Endometrial microvascular endothelial cells (primary cell): ENCODE results near the gene ZFYVE28. TPM values are rescaled to one million over a fixed set of nuclear protein-coding genes. Genes with fewer than 3 reads are reported as not detected.
"Not testable (repeated sequence)": the region's sequence is repeated elsewhere in the genome, so short reads cannot be mapped to it uniquely, and the experiment has no call there.

Experiments
- in situ Hi-C: cut with HindIII; loops from 2 replicates; pipeline ENCODE4 v1.10.0; 2017; ENCODE audit warnings: low sequenced_read_pairs, low pct_unique_long_range_greater_than_20kb; ENCODE audit errors: inconsistent ontology term
- total RNA-seq: library from RNA; depleted of rRNA; stranded (reverse); fragments of >200 nt; gene quantifications from one replicate; pipeline ENCODE4 v1.2.3, GENCODE V29; 2015; ENCODE audit errors: inconsistent ontology term

The ZFYVE28 gene
- total RNA-seq, 1 donor from 2014 or later = 12.3 TPM

DNA sequence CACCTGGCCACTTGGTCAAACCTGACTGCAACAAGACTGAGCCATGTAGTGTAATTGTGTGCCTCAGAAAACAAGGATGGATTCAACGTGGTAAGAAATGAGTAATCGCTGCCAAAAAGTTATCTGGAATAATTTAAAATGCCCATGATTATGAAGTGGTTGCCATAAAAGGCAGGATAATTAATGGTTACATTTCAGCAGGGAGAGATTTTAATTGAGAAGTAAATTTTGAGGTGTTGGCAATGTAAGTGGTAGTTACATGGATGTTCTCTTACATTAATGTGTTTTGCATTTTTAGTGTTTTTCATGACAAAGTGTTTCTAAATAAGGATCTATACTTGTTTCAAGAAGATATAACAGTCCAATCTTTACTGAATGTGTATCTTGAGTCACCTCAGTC lies 192.2 kb downstream of the ZFYVE28 start:
- in situ Hi-C loops = no loop called here

DNA sequence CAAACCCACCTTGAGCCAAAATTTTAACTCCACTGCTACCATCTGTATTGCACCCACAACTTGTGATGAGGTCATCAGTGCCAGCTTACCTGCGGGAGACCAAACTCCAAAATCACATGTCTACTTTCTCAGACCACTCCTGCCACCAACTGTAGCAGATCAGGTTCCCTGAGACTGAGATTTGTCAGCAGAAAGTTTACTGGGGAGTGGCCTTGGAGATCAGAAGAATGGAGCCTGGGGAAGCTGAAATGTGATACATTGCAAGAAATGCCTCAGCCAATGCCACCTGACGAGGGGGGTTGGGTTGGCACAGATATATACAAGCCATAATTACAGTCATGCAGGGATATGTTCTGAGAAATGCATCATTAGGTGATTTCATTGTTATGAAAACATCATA lies 195.6 kb downstream of the ZFYVE28 start:
- in situ Hi-C loops = no loop called here

DNA sequence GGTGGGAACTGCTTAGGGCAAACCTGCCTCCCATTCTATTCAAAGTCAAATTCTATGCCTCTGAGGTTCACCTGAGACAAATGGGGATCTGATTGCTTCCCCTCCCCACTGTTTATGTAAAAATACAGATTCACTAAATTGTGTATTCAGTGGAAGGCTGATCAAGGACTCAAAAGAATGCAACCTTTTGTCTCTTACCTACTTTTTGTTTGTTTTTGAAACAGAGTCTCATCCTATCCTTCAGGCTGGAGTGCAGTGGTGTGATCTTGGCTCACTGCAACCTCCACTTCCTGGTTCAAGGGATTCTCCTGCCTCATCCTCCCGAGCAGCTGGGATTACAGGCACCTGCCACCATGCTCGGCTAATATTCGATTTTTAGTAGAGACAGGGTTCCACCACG lies 197.1 kb downstream of the ZFYVE28 start:
- in situ Hi-C loops = not testable (repeated sequence)

- in situ Hi-C loops = no loop called here
These were observed 198.3 kb downstream of the ZFYVE28 start for GRCh38 chr4:2220016-2220630.

Other genes with a start within 250 kb of the ZFYVE28 start
- 19.2 TPM for gene HAUS3, start 176.5 kb downstream of the ZFYVE28 start, total RNA-seq
- gene POLN, start 176.5 kb downstream of the ZFYVE28 start, total RNA-seq = 2.3 TPM
- gene MXD4, start 156.5 kb downstream of the ZFYVE28 start, total RNA-seq = 77.6 TPM
- gene CFAP99, start 310 bp upstream of the ZFYVE28 start, total RNA-seq = not detected
- 74.1 TPM for gene RNF4, start 50.5 kb upstream of the ZFYVE28 start, total RNA-seq
- gene FAM193A, start 118.0 kb upstream of the ZFYVE28 start, total RNA-seq = 14.0 TPM